Mesodermal cell (in vitro differentiated cells): ENCODE measurements around the gene MYBPC3. TPM values are rescaled to one million over a fixed set of nuclear protein-coding genes. Genes with fewer than 3 reads are reported as not detected.

Experiments
- H3K27ac ChIP-seq: 2 replicates; pipeline ENCODE4 v1.7.0; 2013; ENCODE audit warnings: mild to moderate bottlenecking, low read depth, low read length, moderate library complexity; ENCODE audit not compliant: severe bottlenecking
- H3K36me3 ChIP-seq: 2 replicates; pipeline ENCODE4 v1.7.1; 2013; ENCODE audit warnings: mild to moderate bottlenecking, low read length, moderate library complexity; ENCODE audit not compliant: control insufficient read depth, insufficient read depth
- H3K4me1 ChIP-seq: one replicate; pipeline ENCODE4 v1.7.1; 2013; ENCODE audit warnings: mild to moderate bottlenecking, low read length; ENCODE audit not compliant: insufficient read depth, control insufficient read depth, poor library complexity, severe bottlenecking
- H3K4me3 ChIP-seq: 2 replicates; pipeline ENCODE4 v1.7.0; 2013; ENCODE audit warnings: low read length, control low read depth, mild to moderate bottlenecking; ENCODE audit not compliant: insufficient read depth, poor library complexity, severe bottlenecking; ENCODE audit errors: extremely low read depth
- H3K9me3 ChIP-seq: 2 replicates; pipeline ENCODE4 v1.7.1; 2013; ENCODE audit warnings: mild to moderate bottlenecking, low read length, moderate library complexity; ENCODE audit not compliant: control insufficient read depth
- WGBS, 2 experiments: methylation state at CpG; one replicate each; pipeline ENCODE4 v1.1.5; 2013; ENCODE audit warnings: missing lambda C conversion rate in 2 of 2; ENCODE audit not compliant: insufficient coverage in 2 of 2; 5-methylcytosine and 5-hydroxymethylcytosine counted together
- polyA plus RNA-seq, 2 experiments: library from polyadenylated mRNA; stranded (reverse); fragments of 50-300 nt; gene quantifications; one replicate each; pipeline ENCODE4 v1.2.3, GENCODE V29; 2013

MYBPC3 gene
- not detected for polyA plus RNA-seq (2013, experiment 1 of 2)
- polyA plus RNA-seq (2013, experiment 2 of 2) = not detected

GRCh38 chr11:47352556-47352955 is at the start of gene MYBPC3:
TSS of gene MYBPC3 (minus strand) at chr11:47352702. CDS start at chr11:47352647, 55 bp downstream.
- Histone ChIP-seq H3K36me3 (no peaks in the 10 kb centered on the region), H3K9me3 (no peaks in the 10 kb centered on the region), H3K4me1 (no peaks in the 10 kb centered on the region), H3K27ac (no peak within 1 kb of the TSS), H3K4me3 (no peak within 1 kb of the TSS)
- 83 to 89% methylated on average over 4 to 5 of the region's 5 CpGs for WGBS, 2 experiments

- Histone ChIP-seq H3K9me3 (no peaks in the 10 kb centered on the region), H3K4me3 (no peak overlapping the region), H3K36me3 (no peaks in the 10 kb centered on the region), H3K4me1 (peaks cover 9% of the 10 kb centered on the region), H3K27ac (peak overlapping the region; percentile 72)
- 9 to 11% methylated on average over 4 to 5 of the region's 8 CpGs for WGBS, 2 experiments
Observed at GRCh38 chr11:47400768-47401279, 48.3 kb upstream of the MYBPC3 start.

GRCh38 chr11:47399860-47400767 is 47.6 kb upstream of the MYBPC3 start:
- no peaks in the 10 kb centered on the region for H3K9me3 ChIP-seq
- H3K27ac ChIP-seq = peak overlapping the region; percentile 72
- WGBS, 2 experiments = 20 to 35% methylated on average over 6 to 11 of the region's 47 CpGs
- H3K36me3 ChIP-seq = no peaks in the 10 kb centered on the region
- peak overlapping the region; percentile 31 for H3K4me3 ChIP-seq
- peaks cover 9% of the 10 kb centered on the region for H3K4me1 ChIP-seq

GRCh38 chr11:47398551-47398950 is 46.0 kb upstream of the MYBPC3 start:
- Histone ChIP-seq H3K9me3 (no peaks in the 10 kb centered on the region), H3K4me1 (peaks cover 24% of the 10 kb centered on the region), H3K4me3 (no peak overlapping the region), H3K27ac (no peak overlapping the region), H3K36me3 (no peaks in the 10 kb centered on the region)
- 100% methylated on average over 1 of the region's 1 CpG for WGBS, 2 experiments

- no peak overlapping the region for H3K4me3 ChIP-seq
- H3K36me3 ChIP-seq = no peaks in the 10 kb centered on the region
- WGBS, 2 experiments = 74 to 94% methylated on average over 3 of the region's 3 CpGs
- H3K4me1 ChIP-seq = peaks cover 29% of the 10 kb centered on the region
- H3K27ac ChIP-seq = no peak overlapping the region
- no peaks in the 10 kb centered on the region for H3K9me3 ChIP-seq
Observed at GRCh38 chr11:47398011-47398410, 45.5 kb upstream of the MYBPC3 start.

- 83 to 95% methylated on average over 2 to 3 of the region's 3 CpGs for WGBS, 2 experiments
- H3K27ac ChIP-seq = no peak overlapping the region
- no peaks in the 10 kb centered on the region for H3K36me3 ChIP-seq
- no peaks in the 10 kb centered on the region for H3K9me3 ChIP-seq
- no peak overlapping the region for H3K4me3 ChIP-seq
- peaks cover 45% of the 10 kb centered on the region for H3K4me1 ChIP-seq
Observed at GRCh38 chr11:47396049-47396320, 43.5 kb upstream of the MYBPC3 start.

- H3K36me3 ChIP-seq = no peaks in the 10 kb centered on the region
- no peaks in the 10 kb centered on the region for H3K9me3 ChIP-seq
- WGBS, 2 experiments = 96 to 97% methylated on average over 11 to 21 of the region's 25 CpGs
- H3K4me1 ChIP-seq = peaks cover 45% of the 10 kb centered on the region
- H3K4me3 ChIP-seq = no peak overlapping the region
- H3K27ac ChIP-seq = peak overlapping the region; percentile 33
Observed at GRCh38 chr11:47395223-47396048, 42.9 kb upstream of the MYBPC3 start.

- Histone ChIP-seq H3K36me3 (no peaks in the 10 kb centered on the region), H3K9me3 (no peaks in the 10 kb centered on the region), H3K27ac (peak overlapping the region; percentile 47), H3K4me1 (peaks cover 40% of the 10 kb centered on the region), H3K4me3 (no peak overlapping the region)
- 86 to 94% methylated on average over 26 to 29 of the region's 39 CpGs for WGBS, 2 experiments
Observed at GRCh38 chr11:47394322-47395222, 42.1 kb upstream of the MYBPC3 start.

- Histone ChIP-seq H3K36me3 (no peaks in the 10 kb centered on the region), H3K9me3 (no peaks in the 10 kb centered on the region), H3K4me3 (no peak overlapping the region), H3K4me1 (peaks cover 40% of the 10 kb centered on the region), H3K27ac (peak overlapping the region; percentile 47)
- 91 to 94% methylated on average over 8 to 9 of the region's 9 CpGs for WGBS, 2 experiments
Observed at GRCh38 chr11:47394050-47394321, 41.5 kb upstream of the MYBPC3 start.
